NCI-H2196 treated with DMSO at 0.1 percent for 48 hours (cell line): ENCODE measurements around the gene NLGN2.

Experiments used
- DNase-seq: peaks from one replicate; lab custom pipeline; 2025; ENCODE audit not compliant: unreplicated experiment; lab: John Stamatoyannopoulos, UW

The NLGN2 gene

GRCh38 chr17:7435676-7436555, 28.3 kb downstream of the NLGN2 start:
- no peak for DNase-seq

GRCh38 chr17:7436556-7437368, 29.1 kb downstream of the NLGN2 start:
- DNase-seq = peak; percentile 69

DNA sequence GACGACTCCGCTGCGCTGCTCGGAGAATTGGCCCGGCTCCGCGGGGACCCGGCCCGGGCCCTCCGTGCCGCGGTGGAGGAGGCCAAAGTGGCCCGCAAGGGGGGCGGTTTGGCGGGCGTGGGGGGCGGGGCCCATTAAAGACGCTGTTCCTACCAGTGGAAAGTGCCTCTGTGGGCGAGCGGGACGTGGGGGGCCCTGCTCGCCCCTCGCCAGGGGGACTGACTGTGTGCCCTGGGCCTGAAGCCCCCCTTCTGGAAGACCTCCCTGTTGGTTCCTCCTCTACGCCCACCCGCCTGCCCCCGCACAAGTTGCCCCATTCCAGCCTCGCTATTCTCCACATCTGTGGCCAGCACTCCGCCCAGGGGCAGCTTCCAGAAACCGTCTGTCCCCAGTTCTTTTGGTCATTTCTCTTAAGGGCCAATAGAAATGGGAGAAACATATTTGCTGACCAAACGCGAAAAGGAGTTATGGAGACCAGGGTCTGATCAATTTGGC, 29.8 kb downstream of the NLGN2 start:
- DNase-seq = no peak

DNA sequence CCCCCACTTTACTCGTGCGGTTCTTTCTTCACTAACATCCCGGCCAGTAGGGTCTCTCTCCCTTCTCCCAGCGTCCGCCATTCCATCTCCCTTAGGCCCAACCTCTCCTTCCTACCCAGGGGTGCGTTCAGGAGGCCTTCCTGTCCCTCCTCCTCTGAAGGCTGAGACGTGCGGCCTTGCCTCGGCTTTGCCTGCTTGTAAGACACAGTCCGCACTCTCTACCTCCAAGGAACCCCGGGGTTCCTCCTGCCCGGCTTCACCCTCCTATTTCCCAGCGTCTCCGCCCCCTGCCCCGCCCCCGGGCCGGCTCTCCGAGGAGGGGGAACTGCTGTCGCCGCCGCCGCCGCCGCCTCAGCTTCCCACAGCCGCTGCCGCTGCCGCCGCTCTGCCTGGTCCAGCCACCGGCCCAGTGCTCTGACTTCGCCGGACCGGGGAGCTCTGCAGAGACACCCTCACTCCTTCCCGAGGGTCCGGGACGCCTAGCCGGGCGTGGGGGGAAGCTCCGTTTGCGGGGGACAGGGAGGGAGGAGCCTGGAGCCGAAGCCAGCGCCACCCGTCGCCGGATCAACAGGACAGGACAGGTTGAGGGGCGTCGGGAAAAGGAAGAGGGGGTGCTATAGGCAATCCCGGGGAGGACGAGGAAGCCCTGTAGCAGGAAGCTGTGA, 30.4 kb downstream of the NLGN2 start:
- DNase-seq = no peak

- no peak for DNase-seq
Measured at GRCh38 chr17:7438656-7439460, 31.2 kb downstream of the NLGN2 start.

DNA sequence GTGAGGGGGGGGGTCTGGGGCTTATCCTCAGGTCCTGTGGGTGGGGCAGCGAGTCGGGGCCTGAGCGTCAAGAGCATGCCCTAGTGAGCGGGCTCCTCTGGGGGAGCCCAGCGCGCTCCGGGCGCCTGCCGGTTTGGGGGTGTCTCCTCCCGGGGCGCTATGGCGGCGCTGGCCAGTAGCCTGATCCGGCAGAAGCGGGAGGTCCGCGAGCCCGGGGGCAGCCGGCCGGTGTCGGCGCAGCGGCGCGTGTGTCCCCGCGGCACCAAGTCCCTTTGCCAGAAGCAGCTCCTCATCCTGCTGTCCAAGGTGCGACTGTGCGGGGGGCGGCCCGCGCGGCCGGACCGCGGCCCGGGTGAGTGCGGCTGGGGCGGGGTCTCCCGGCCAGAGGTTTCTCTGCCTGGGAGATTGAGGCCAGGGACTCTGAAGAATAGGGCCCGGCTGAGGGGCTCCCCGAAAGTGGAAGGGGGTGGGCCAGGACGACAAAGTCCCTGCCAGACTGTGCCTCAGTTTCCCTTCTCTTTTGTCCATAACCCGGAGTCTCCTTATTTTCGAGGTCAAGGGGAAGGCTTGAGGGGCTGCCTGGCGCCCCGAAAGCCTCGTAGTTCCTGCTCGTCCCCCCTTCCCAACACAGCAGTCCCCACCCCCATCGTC, 31.9 kb downstream of the NLGN2 start, which contains the start of gene FGF11:
FGF11 (plus strand) TSS at position 51 of the 651 bp plus-strand sequence; CDS start at position 160, 109 bp downstream.
- DNase-seq = no peak

GRCh38 chr17:7440113-7440833, 32.6 kb downstream of the NLGN2 start:
- no peak for DNase-seq

GRCh38 chr17:7440834-7441195, 33.2 kb downstream of the NLGN2 start:
- no peak for DNase-seq

DNA sequence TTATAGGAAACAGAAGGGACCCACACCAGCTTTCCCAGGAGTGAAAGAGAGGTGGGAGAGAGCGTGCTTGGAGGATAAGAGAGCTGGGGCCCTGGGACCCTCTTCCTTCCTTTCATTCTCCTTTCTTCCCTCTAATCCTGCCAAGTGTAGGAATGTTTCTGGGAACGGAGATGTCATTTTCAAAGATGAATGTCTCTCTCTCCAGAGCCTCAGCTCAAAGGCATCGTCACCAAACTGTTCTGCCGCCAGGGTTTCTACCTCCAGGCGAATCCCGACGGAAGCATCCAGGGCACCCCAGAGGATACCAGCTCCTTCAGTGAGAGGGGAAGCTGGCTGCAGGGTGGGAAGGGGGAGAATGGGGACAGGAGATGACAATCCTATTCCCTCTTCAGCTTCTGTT, 33.6 kb downstream of the NLGN2 start:
- no peak for DNase-seq

- DNase-seq = no peak
Measured at GRCh38 chr17:7442142-7442541, 34.5 kb downstream of the NLGN2 start.

DNA sequence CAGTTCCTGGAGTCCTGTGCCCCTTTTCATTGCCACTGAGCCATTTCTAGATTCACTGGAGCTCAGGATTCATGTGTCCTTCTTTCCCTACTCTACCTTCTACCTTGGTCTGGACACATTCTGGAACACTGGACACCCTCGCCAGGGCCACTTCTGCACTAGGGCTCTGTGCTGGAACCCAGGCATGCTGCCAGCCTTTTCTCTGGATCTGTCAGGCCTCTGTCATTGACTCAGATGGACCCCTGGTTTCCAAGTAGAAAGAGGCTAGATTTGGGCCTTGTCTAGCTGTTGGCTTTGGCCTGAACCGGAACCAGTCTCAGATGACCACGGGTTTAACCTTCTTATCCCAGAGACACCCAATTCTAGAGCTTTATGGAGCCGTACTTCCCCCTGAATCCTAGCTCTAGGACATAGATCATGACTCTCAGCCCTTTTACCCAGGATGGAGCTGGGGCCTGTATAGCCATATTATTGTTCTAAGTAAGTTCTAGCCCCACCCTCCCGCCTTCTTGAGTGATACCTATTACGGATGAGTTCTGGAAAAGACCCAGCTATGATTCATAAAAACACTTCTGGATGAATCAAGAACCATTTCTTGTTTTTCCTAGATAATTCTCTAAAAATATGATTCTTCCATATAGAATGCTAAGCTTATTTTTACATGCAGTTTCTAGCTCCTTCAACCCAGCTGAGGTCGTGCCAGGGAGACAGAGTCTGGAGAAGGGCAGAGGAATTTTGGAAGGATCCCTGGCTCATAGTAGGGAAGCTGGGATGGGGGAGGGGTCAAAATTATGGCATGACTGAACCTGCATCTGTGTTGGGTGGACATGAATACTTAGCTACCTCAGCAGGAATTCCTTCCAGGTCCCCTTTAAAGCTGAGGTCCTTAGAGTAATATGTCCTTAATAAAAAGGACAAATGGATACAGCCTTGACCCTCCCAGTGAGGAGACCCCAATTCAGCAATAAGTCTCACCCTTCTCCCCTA, 36.1 kb downstream of the NLGN2 start:
- DNase-seq = no peak

- peak; percentile 64 for DNase-seq
Measured at GRCh38 chr17:7444682-7445618, 37.3 kb downstream of the NLGN2 start, which contains the start of gene CHRNB1. TSS of gene CHRNB1 (plus strand) at chr17:7445061. CDS start at chr17:7445128, 67 bp downstream.

DNA sequence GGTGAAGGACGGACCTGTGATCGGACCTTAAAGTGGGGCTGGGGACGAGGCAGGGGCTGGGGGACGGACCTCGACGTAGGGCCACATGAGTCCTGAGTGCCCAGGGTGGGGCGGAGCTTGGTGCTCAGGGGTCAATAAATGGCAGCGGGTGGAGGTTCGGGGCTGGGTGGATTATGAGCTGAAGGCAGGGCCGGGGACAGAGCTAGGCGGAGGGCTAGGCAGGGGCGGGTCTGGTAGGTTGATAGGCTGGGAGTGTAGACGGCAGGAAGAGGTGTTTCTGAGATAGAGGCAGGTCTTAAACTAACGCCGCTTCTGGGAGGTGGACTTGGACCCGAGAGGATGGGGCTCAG, 37.9 kb downstream of the NLGN2 start:
- peak; percentile 64 for DNase-seq

DNA sequence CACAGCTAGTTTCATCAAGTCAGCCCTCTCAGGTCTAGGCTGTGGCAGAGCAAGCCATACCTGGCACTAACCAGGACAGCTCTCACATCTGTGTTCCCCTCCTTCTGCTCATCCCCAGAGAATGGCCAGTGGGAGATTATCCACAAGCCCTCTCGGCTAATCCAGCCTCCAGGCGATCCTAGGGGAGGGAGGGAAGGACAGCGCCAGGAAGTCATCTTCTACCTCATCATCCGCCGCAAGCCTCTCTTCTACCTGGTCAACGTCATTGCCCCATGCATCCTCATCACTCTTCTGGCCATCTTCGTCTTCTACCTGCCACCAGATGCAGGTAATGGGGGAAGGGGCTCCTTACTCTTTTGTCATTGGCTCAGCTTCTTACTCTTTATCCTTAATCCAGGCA, 40.8 kb downstream of the NLGN2 start:
- DNase-seq = no peak

- DNase-seq = no peak
Measured at GRCh38 chr17:7459961-7460545, 52.4 kb downstream of the NLGN2 start.

DNA sequence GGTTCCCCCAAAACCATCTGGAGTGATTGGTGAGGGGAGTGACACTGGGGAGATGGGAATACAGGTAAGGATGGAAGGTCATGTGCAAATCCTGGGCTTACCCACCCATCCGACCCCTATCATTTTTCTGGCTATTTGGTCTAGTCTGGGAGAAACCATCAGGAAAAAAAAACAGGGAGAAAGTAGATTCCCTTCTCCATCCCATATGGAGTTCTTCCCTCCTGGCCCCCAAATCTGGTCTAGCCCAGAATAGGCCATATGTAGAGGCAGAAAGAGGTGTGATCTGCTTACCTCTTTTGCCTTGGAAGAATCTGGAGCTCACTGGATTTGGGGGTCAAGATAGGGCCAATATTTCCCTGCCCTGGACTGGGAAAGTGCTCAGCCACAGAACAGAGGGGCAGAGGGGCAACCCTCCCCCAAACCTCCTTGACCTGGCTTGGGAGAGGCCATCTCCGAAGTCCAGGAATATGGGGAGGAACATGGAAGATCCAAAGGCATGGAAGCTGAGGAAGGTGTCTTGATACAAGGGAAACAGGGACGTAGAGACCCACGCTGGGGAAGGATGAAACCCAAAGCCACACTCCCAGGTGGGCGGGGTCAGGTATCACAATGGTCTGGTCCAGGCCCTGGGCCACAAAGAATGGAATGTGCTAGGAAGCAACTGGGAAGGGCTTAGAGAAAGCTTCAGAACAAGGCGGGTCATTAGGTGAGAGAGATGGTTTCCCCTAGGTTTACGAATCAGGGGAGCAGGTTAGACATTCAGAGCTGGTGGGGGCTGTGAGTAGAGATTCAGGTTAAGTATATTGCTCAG, 53.4 kb downstream of the NLGN2 start:
- DNase-seq = no peak
